HG03175 (cell line): ENCODE results near the gene DNAAF8.

ENCODE experiments used
- ATAC-seq: cut with Tn5 transposase; IDR thresholded peaks from one replicate; pipeline ENCODE4 v1.9.1; 2021; ENCODE audit warnings: mild to moderate bottlenecking, moderate library complexity; ENCODE audit not compliant: unreplicated experiment

Gene DNAAF8

DNA sequence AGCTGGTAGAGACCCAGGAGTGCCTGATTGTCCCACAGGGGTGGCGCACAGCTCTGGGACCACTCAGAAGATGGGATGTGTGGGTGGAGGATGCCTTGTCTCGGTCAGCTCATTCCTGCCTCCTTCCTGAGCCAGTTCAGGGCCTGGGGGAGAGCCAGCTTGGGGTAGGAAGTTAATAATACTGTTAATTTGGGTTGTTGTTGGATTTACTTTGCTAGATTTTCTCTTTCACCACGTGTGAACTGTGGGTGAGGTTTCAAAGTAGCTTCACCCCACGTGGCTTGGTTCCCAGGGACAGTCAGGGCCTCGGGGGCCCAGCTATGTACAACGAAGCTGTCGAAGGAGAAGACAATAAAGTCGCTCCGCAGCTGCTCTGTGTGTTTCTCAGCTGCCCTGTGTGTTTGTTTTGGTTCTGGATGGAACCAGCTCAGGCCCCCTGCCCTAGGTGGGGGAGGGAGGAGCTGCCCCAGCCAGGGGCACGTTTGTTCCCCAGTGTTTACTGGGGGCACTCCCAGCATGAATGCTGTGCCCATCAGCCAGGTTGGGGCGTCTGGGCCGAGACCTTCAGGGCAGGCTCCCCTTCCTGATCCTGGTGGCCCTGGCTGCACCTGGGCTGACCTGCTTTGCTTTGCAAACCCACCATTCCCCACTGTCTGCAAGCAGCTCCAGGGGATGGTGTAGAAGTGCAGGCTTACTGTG lies 38.7 kb upstream of the DNAAF8 start:
- no peak for ATAC-seq

DNA sequence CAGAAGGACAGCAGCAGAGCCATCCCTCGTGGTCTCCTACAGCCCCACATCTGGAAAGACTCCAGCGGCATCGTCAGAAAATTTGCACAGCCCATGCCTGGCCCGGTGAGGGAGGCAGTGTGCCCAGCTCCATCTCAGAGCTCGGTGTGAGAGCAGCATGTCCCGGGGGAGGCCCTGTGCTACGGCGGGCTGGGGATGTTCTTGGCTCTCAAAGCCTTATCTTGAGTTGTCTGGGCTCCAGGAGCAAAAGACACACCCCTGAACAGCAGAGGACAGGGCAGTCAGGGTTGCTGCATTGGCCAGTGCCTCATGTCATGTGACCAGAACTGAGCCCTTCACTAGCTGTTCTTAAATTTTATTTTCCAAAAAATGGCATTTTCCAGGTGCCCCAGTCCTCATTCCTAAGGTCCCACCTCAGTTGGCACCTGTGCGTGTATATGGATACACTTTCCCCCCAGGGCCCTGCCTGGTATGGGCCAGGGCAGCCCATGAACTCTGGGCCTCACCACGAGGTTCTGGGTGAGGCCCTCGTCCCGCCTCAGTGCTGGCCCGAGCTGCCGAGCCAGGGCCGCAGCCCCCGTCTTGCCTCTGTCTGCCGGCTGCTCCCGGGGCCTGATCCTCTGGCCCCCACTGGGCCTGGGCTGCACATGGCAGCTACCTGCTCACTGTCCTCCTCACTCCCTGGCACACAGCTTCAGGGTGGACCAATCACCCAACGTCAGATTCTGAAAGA lies 38.0 kb upstream of the DNAAF8 start:
- no peak for ATAC-seq

DNA sequence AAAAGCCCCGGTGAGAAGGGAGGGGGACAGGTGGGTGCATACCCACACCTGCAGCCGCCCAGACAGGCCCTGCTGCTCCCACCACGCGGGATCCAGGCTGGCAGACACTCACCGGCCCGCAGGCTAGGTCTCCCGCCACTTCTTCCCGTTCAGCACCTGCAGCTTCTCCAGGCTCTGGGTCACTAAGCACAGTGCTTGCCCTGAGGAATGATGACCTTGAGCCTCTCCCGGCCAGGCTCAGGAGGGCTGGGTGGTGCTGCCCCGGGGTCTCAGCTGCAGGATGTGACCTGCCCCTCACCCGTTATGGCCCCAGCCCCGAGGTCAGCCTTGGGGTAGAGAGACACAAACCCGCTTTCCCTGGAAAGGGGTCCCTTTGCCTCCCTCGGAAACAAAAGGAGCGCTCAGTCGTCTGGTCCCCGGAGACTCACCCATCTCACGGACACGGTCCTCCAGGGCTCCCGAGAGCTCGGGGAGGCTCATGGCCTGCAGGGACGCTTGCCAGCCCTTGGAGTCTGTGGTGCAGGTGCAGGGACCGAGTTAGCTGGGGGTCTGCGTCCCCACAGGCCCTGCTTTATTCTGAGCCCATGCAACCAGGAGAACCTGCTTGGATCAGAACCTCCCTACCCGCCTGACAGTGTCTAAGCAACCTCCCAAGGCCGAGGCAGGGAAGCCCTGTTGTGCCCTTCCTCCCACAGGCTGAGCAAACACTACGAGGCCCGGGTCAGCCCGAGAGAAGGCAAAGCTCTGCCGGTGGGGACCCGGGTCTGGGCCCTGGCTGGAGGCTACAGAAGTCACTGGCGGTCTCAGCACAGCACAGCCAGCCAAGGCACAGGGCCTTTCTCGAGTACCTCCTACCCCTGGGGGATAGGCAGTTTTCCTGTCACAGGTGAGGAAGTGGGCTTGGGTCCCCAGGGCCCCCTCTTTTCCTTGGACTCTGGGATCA lies 37.2 kb upstream of the DNAAF8 start:
- ATAC-seq, result no peak

DNA sequence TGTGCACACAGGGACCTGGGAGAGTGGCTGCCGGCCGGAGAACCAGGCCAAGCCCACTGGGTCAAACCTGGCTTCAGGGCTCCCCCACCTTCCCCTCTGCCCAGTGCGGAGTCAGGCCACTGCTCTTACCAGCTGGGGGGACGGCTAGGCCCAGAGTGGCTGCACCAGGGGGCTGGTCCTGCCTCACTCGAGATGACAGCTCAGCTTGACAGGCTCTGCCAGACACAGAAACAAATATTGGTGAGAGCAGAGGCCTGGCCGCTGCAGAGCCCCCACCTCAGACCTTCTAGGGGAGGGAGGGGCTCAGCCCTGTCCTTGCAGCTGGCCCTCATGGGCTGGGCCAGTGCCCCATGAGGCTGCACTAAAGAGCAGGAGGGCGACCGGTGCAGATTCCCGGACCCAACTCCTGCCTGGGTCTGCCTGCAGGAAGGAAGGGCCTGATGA lies 36.5 kb upstream of the DNAAF8 start:
- ATAC-seq, result no peak

DNA sequence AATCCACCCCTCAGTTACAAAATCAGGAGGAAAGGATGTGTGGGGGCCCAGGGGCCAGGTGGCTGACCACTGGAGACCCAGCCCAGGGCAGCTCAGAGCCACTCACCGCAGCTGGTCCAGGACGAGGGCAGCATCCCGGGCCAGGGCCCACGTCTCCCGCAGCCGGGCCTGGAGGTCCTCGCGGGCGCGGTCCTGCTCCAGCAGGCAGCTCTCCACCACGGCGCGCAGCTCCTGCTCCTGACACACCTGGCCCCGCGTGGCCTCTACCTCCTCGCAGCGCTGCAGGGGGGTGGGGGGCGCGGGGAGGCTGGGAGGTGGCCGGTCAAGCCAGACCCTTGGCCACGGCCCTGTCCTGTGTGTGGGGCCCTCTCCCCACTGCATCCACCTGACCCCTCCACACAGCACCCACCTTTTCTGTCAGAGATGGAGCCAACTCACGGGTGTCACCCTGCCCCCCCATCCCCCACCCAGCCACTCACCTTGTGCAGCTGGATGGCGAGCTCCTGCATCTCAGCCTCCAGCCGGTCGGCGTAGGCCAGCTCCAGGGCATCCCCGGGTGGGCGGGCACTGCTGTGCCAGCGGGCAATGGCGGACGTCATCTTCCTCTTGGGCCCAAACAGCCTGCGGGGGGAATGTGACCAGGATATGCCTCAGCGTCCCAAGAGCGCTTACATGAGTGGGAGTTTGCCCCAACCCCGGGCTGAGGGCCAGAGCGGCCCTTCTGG lies 35.9 kb upstream of the DNAAF8 start:
- no peak for ATAC-seq

DNA sequence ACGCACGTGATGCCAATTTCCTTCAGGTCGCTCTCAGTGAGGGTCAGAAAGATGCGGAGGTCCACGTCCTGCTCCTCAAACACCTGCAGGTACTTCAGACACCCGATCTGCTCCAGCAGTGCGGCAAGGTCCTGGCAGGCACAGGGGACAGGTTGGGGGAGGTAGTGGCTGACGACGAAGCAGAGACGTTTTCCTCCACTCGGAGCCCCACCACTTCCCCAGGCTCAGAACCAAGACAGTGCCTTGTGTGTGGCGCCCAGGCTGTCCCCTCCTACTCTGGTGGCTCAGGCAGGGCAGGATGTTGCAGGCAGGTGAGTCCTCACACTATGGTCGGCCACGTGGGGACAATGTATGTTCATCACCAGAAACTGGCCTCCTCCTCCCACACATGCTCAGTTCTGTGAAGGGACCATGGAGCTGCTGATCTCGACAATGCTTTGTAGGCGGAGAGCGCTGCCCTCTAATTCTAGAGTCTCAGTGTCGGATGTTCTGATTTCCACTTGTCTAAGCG lies 35.2 kb upstream of the DNAAF8 start:
- ATAC-seq, result no peak

DNA sequence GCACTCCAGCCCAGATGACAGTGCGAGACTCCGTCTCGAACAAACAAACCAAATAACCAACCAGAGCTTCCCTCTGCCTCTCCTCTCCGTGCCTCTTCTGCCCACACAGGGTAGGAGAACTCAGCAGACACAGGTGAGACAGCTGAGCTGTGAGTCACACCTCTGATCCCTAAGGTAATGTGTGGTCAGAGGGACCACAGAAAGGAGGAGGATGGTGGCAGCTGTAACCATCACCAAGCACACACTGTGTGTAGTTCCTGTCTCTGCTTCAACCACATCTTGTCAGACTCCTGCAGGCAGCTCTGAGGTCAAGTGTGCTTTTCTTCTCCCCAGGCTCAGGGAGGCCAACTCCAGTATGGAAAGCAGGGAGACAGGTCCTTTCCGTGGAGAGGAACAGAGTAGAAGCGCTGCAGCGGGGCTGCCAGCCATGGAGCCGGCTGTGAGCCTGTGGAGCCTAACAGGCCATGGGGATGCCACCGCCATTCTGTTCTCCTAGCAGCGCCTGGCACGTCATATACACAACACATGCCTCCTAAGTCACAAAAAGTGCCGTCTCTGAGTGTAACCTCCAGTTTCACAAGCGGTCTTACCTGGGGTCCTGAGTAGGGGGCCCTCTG lies 33.8 kb upstream of the DNAAF8 start:
- ATAC-seq, result no peak

DNA sequence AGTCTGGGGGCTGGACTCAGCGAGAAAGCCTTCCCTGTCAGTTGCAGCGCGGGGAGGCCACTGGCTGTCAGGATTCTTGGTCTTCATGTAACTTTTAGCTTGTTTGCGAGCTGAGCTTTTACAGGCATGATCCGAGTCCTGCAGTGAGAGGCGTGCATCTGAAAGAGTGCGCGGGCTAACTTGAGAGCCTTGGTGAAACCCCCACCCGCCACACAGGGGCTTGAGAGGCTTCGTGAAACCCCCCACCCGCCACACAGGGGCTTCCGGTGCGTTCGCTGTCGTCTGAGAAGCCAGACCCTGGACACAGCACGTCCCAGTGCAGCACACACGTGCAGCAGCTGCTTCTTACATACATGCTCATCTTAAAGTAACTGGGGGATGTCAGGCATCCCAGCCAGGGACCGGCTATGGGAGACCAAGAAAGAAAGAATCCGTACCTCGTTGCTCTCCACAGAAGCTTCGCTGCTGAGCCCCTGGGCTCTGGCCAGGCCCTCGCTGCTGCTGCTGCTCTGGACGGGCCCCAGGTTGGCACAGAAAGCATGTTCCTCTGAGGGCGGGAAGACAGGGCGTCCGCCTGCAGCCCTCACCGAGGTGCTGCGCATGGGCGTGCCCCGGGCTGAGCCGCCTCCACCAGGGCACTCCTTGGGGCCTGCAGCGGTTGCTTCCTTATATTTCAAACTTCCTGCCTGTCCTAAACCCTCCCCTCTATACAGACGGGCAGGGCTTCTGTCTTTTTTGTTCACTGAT lies 33.2 kb upstream of the DNAAF8 start:
- no peak for ATAC-seq

DNA sequence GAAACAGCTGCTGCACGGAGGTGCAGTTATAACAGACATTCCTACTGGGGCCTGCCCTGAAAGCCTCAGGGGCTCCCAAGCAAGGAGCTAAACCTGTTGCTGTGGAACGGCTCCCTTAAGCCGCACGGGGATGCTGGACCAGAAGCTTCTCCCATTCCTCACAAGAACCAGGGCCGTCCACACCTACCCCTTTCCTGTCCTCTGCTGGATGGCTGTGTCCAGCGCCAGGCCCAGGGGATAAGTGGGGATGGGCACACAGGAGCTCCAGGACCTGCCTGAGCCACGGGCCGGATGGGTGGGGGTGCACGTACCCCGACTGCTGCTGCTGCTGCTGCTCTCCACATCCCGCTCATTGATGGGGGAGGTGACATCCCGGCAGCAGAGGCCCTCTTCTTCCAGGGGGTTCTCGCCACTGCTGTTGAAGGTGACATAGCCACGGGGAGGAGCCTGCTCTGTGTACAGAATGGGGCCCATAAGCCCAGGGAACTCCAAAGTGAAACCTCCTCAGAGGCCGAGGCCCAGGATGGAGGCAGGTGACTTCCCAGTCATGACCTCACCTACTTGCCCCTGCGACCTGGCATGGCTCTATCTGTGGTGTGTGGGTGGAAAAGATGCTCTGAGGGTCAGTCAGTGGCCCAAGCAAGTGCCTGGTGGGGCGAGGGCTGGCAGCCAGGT lies 32.4 kb upstream of the DNAAF8 start:
- no peak for ATAC-seq

DNA sequence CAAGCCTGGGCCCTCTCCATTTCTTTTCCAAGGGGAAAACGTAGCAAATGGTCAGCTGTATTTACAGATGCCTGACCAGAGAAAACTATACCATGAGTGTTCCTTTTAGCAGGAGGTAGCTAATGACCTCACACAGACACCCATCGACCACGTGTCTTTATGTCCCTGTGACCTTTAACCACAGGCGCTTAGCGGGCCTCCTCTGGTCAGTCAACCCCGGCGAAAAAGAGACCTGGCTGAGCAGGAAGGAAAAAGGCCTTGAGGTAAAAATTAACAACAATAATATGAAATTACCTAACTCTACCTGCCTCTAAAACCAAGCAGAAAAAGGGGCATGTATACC lies 31.9 kb upstream of the DNAAF8 start:
- no peak for ATAC-seq

DNA sequence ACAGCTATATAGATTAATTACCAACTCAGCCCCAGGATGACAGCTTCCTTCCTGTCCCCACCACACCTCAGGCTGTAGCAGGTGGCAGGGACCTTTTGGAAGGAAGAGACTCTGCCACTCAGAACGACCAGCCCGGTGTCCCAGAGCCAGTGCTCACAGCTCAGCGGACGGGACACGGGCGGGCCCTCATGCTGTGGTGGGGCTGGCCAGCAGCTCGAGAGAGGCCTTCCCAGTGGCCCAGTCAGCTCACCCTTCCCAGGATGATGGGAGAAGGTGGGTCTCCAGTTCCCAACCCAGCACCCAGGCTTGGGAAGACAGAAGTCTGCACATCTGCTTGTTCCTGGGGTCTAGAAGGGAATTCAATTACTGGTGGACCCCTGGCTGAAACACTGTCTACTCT lies 30.4 kb upstream of the DNAAF8 start:
- no peak for ATAC-seq

DNA sequence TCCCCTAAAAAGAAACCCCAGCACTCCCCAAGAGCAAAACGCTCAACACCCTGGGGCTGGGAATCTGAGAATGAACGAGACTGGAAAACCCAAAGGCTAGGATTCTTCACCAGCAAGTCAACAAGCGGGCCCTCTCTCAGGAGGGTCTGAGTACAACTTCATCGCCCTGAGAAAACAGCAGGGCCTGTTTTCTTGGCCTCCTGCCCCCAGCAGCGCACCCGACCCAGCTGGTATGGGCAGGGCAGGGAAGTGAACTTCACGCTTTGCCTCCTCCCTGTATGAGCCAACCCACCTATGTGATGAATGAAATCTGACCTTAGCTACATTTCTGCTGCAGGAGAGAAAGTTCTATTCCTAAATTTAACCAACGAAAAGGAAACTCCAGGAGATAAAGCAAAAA lies 29.8 kb upstream of the DNAAF8 start:
- no peak for ATAC-seq

DNA sequence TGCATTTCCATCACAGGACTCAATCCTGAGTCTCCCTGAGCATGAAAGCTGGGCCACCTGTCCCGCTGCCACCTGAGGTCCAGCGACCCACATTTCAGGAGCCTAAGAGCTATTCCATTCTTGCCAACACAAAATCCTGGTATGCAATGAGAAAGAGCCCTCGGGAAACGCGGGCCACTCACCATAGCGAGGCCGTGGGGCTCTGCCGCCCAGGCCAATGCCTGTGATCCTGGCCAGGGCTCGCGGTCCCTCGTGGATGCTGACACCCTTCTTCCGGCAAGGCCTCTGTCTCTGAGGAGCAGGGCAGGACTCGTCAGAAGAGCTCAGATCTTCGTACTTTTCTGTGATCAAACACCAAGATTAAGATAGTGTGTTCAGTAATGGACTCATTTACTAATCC lies 29.4 kb upstream of the DNAAF8 start:
- no peak for ATAC-seq

DNA sequence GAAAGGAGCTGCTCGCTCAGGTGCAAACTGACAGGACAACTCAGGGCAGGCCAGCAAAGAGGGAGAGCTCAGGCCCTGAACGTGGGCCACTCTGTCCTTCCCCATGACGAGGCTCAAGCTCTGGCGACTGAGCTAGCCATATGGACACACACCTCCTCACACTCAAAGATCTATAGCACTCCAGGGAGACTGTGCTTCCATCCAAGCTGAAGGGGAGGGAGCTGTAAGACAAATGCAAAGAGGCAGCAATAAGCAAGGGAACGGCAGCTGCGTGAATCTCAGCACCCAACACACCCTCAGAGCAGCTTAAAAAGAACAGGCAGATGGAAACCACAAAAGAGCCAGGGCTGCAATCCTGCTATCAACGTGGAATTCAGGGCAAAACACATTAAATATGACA lies 27.5 kb upstream of the DNAAF8 start:
- no peak for ATAC-seq

DNA sequence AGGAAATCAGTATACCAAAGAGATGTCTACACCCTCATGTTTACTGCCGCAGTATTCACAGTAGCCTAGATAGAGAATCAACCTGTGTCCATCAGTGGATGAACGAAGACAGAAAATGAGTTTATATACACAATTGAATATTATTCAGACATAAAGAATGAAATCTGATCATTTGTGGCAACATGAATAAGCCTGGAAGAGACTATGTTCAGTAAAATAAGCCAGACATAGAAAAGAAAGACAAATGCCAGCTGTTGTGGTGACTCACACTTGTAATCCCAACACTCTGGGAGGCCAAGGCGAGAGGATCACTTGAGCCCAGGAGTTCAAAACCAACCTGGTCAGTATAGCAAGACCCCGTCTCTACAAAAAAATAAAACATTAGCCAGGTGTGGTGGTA lies 24.9 kb upstream of the DNAAF8 start:
- ATAC-seq, result no peak

DNA sequence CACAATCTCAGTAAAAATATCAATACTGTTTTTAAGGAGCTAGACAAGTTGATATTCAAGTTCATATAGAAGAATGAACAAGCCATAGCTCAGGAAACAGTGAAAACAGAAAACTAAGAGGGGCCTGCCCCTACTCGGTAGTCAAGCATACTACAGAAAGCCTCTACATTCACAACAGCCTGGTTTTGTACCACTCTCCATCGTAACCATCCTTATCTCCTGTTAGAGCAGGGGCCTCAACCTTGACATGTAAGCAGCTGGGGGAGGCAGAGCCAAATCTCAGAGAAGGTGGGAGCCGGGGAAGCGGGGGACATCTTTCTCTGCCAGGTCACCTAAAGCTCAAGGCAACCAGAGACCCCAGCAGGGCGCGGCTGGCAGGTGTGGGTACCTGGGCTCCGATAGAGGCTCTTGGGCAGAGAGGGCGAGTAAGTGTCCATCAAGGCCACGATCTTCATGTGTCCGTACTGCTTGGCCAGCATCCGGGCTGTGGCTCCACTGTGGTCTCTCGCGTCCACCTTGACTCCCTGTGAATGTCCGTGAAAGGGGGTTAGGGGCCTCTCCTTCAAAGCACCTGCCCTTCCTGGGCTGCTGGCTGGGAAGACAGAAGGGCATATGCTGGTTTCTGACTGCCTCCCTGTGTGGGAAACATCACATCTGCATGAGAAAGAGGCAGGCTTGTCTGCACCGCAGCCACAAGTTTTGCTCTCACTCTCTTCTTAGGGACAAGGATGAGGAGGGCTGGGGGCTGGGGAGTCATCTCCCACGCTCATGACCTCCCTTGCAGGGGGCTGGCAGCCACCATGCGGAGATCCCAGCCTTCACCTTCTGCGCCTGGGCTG lies 20.5 kb upstream of the DNAAF8 start:
- no peak for ATAC-seq

DNA sequence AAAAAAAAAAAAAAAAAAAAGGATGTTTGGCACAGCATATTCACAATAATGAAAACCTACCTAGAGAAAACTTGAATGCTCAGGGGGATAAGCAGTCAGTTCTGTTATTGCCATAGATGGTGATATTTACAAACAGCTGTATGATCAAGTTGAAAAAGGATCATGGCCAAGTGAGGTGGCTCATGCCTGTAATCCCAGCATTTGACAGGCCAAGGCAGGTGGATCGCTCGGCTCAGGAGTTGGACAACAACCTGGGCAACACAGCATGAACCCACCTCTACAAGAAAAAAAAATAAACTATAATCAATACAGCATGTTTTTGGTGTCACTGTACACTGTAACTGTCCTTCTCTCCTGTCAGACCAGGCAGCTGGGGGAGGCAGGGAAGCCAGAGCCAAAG lies 19.3 kb upstream of the DNAAF8 start:
- no peak for ATAC-seq

DNA sequence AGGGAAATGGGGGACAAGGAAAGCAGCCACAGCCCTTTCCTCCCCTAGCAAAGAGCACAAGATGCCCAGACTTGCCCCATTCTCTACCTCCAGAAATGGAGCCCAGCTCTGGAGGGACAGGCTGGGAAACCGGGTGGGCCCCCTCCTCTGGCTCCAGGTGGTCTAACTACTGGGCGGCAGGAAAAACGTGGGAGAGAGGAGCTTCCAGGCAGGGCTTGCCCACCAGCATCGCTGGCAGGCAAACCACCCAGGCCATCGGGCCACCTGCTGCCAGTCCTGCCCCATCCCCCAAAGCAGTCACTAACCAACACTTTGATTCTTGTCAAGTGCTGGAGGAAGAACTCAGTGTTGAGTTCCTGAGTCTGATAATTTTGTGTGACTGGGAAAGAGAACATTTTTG lies 15.9 kb upstream of the DNAAF8 start:
- no peak for ATAC-seq
